Kidney epithelial cell (primary cell): ENCODE data around the gene STRBP. TPM values are rescaled to one million over a fixed set of nuclear protein-coding genes. Genes with fewer than 3 reads are reported as not detected.

Source experiments
- DNase-seq: peaks from one replicate; pipeline ENCODE4 v3.0.0-alpha.2; 2010; ENCODE audit warnings: low read depth
- H3K27me3 ChIP-seq: 2 replicates; pipeline ENCODE4 v1.6.0; 2011; ENCODE audit warnings: low read length; ENCODE audit not compliant: control insufficient read depth, insufficient read depth
- H3K36me3 ChIP-seq: 2 replicates; pipeline ENCODE4 v1.5.1; 2011; ENCODE audit warnings: low read length; ENCODE audit not compliant: control insufficient read depth, insufficient read depth
- H3K4me3 ChIP-seq: 2 replicates; pipeline ENCODE4 v1.5.1; 2011; ENCODE audit warnings: low read depth, mild to moderate bottlenecking, control low read depth, low read length
- CTCF ChIP-seq: IDR thresholded peaks from 2 replicates; pipeline ENCODE4 v1.5.1; 2011; ENCODE audit warnings: mild to moderate bottlenecking, moderate library complexity, low read length, control low read depth, inconsistent platforms; ENCODE audit not compliant: insufficient read depth, poor library complexity, severe bottlenecking
- total RNA-seq: library from RNA; depleted of rRNA; stranded (reverse); fragments of >200 nt; gene quantifications from 2 replicates; pipeline ENCODE4 v1.2.3, GENCODE V29; 2015

Gene STRBP
- total RNA-seq, 1 donor from 2014 or later: 27.5 TPM

GRCh38 chr9:123225374-123225813 lies 43.0 kb downstream of the STRBP start:
- H3K36me3 ChIP-seq: no peaks in the 10 kb centered on the region
- peak; percentile 63 for DNase-seq
- no peak overlapping the region for H3K4me3 ChIP-seq
- TF ChIP-seq CTCF: peak; percentile 57
- H3K27me3 ChIP-seq: no peaks in the 10 kb centered on the region

- TF ChIP-seq CTCF: no peak
- Histone ChIP-seq H3K27me3 (no peaks in the 10 kb centered on the region), H3K36me3 (no peaks in the 10 kb centered on the region), H3K4me3 (no peak overlapping the region)
- no peak for DNase-seq
Observed at GRCh38 chr9:123220127-123220526, 48.3 kb downstream of the STRBP start.

- Histone ChIP-seq H3K27me3 (no peaks in the 10 kb centered on the region), H3K4me3 (no peak overlapping the region), H3K36me3 (no peaks in the 10 kb centered on the region)
- no peak for DNase-seq
- no peak for TF ChIP-seq CTCF
Observed at GRCh38 chr9:123218831-123219230, 49.6 kb downstream of the STRBP start.

GRCh38 chr9:123217128-123217654 lies 51.2 kb downstream of the STRBP start:
- DNase-seq: no peak
- H3K4me3 ChIP-seq: no peak overlapping the region
- TF ChIP-seq CTCF: no peak
- no peaks in the 10 kb centered on the region for H3K27me3 ChIP-seq
- no peaks in the 10 kb centered on the region for H3K36me3 ChIP-seq

- no peaks in the 10 kb centered on the region for H3K36me3 ChIP-seq
- no peak overlapping the region for H3K4me3 ChIP-seq
- DNase-seq: no peak
- no peak for TF ChIP-seq CTCF
- H3K27me3 ChIP-seq: no peaks in the 10 kb centered on the region
Observed at GRCh38 chr9:123216251-123216797, 52.1 kb downstream of the STRBP start.

- TF ChIP-seq CTCF: no peak
- H3K4me3 ChIP-seq: no peak overlapping the region
- H3K27me3 ChIP-seq: no peaks in the 10 kb centered on the region
- H3K36me3 ChIP-seq: no peaks in the 10 kb centered on the region
- no peak for DNase-seq
Observed at GRCh38 chr9:123211081-123211480, 57.3 kb downstream of the STRBP start.
